Suppressor macrophage treated with lipopolysaccharide for 1 hour (primary cell): ENCODE measurements around the gene POMT2.
"Not testable (repeated sequence)": the region's sequence is repeated elsewhere in the genome, so short reads cannot be mapped to it uniquely, and the experiment has no call there.

ENCODE experiments used
- DNase-seq, 3 donors: peaks; one replicate each; pipeline ENCODE4 v3.0.0-alpha.2; 2020 to 2022

Gene POMT2

GRCh38 chr14:77324816-77325745 lies 4.4 kb upstream of the POMT2 start:
- DNase-seq, result no peak

GRCh38 chr14:77324289-77324688 lies 3.6 kb upstream of the POMT2 start:
- DNase-seq, result no peak

- no peak for DNase-seq
Observed at GRCh38 chr14:77323571-77323970, 2.9 kb upstream of the POMT2 start.

- no peak for DNase-seq
Observed at GRCh38 chr14:77322951-77323350, 2.3 kb upstream of the POMT2 start.

- no peak for DNase-seq
Observed at GRCh38 chr14:77322250-77322902, 1.7 kb upstream of the POMT2 start.

GRCh38 chr14:77319422-77319821 lies 1.3 kb downstream of the POMT2 start:
- no peak for DNase-seq

GRCh38 chr14:77318756-77319155 lies 1.9 kb downstream of the POMT2 start:
- not testable (repeated sequence) for DNase-seq

- no peak for DNase-seq
Observed at GRCh38 chr14:77318006-77318553, 2.6 kb downstream of the POMT2 start.

- DNase-seq, result no peak
Observed at GRCh38 chr14:77316872-77317301, 3.8 kb downstream of the POMT2 start.

GRCh38 chr14:77316195-77316505 lies 4.5 kb downstream of the POMT2 start:
- no peak for DNase-seq

- no peak for DNase-seq
Observed at GRCh38 chr14:77314539-77315457, 5.9 kb downstream of the POMT2 start.

- peak; percentile 56 to 63 (median 56) for DNase-seq
Observed at GRCh38 chr14:77314043-77314442, 6.6 kb downstream of the POMT2 start.

- no peak for DNase-seq
Observed at GRCh38 chr14:77313371-77313770, 7.3 kb downstream of the POMT2 start.

- DNase-seq, result peak; percentile 22 to 60 (median 57)
Observed at GRCh38 chr14:77311217-77311616, 9.5 kb downstream of the POMT2 start.

- DNase-seq, result no peak
Observed at GRCh38 chr14:77310026-77310425, 10.7 kb downstream of the POMT2 start.

- no peak for DNase-seq
Observed at GRCh38 chr14:77309131-77309530, 11.6 kb downstream of the POMT2 start.

GRCh38 chr14:77306851-77307496 lies 13.7 kb downstream of the POMT2 start:
- DNase-seq, result peak in 1 of 3 donors; percentile 36

- DNase-seq, result peak in 1 of 3 donors; percentile 25
Observed at GRCh38 chr14:77306416-77306815, 14.3 kb downstream of the POMT2 start.

- DNase-seq, result no peak
Observed at GRCh38 chr14:77305696-77306095, 15.0 kb downstream of the POMT2 start.

GRCh38 chr14:77303417-77304156 lies 17.1 kb downstream of the POMT2 start:
- peak; percentile 85 to 96 (median 95) for DNase-seq

GRCh38 chr14:77302926-77303325 lies 17.8 kb downstream of the POMT2 start:
- DNase-seq, result peak; percentile 63 to 76 (median 75)
